DND-41 (cell line): Measurements from ENCODE around the gene PTPRK.

Experiments
- CTCF ChIP-seq: IDR thresholded peaks from 2 replicates; pipeline ENCODE4 v1.5.1; 2012; ENCODE audit warnings: borderline replicate concordance, low read length, moderate library complexity, mild to moderate bottlenecking; ENCODE audit not compliant: poor library complexity, severe bottlenecking; ENCODE audit errors: extremely low read depth
- EZH2 ChIP-seq: IDR thresholded peaks from 3 replicates; pipeline ENCODE4 v1.6.1; 2012; ENCODE audit warnings: borderline replicate concordance, low read depth, mild to moderate bottlenecking, moderate library complexity, low read length, inconsistent platforms; ENCODE audit not compliant: severe bottlenecking

DNA sequence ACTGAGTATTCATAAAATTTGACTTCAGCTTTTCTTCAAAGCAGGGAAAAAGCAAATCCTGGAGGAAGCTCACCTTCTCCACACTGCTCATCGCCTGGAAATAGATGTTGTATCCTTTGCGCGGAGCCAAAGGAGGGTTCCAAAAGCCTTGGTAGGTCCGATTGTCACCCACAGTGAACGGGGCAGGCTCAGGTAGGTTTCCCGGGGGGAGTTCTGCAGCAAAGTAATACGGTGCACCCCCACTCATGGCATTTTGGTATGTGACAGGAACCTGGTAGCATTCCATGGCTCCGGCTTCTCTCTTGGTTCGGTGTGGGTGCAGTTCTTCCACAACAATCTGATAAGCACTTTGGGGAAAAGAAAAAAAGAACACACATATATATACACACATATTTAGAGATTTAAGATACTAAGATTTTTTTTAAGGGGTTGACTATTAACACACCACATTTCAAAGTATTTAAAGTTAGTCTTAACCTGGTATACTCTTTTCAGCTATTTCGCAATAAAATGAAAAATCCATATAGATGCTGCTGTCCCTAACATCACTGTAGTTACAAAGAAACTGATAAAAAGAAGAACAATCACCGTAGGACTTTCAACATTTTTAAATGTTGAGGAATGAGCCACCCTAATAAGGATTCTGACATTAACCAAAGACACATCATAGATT is 452.8 kb downstream of the PTPRK start:
- TF ChIP-seq EZH2, result no peak
- TF ChIP-seq CTCF, result no peak
